ENCODE measurements around the gene ADARB1. TPM values are rescaled to one million over a fixed set of nuclear protein-coding genes. Genes with fewer than 3 reads are reported as not detected.
"Not testable (repeated sequence)": the region's sequence is repeated elsewhere in the genome, so short reads cannot be mapped to it uniquely, and the experiment has no call there.

The ADARB1 gene
- total and polyA plus RNA-seq, 2 of the 4 experiments (the other 2 are of a cell fraction) = 39.8 to 47.3 TPM

DNA sequence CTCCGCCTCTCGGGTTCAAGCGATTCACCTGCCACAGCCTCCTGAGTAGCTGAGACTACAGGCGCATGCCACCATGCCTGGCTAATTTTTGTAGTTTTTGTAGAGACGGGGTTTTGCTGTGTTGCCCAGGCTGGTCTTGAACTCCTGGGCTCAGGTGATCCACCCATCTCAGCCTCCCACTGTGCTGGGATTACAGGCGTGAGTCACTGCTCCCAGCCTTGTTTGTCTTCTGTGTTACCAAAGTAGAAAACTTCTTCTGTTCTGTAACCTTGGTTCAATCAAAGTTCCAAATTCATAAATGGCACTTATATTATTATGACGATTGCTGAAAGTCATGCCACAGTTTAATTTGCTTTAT, 64.6 kb downstream of the ADARB1 start:
- Histone ChIP-seq H3K9me1 (ENCODE audit: insufficient read depth, low read length) (peaks cover 22% of the 10 kb centered on the region), H3K4me1 (ENCODE audit: control insufficient read depth, insufficient read depth, low read length) (peaks cover 37% of the 10 kb centered on the region), H3K79me1 (ENCODE audit: low read depth in 1 of 2, low read length in 2 of 2) (peaks cover 41 to 88% of the 10 kb centered on the region in 2 experiments), H4K20me1 (ENCODE audit: insufficient read depth, low read length) (peaks cover 91% of the 10 kb centered on the region), H3K36me3 (ENCODE audit: control insufficient read depth, insufficient read depth, low read length) (peaks cover 41% of the 10 kb centered on the region)
- H2BK20ac ChIP-seq (ENCODE audit: low read depth, low read length); H3K4ac ChIP-seq (ENCODE audit: low read depth, low read length); H4K5ac ChIP-seq (ENCODE audit: low read depth, low read length); H4K8ac ChIP-seq (ENCODE audit: low read depth in 2 of 2, low read length in 2 of 2); H3K14ac ChIP-seq (replicated peaks; ENCODE audit: low read depth, low read length); in situ Hi-C loops (cut with MboI; ENCODE audit: low sequenced_read_pairs); H3K27me3 ChIP-seq (ENCODE audit: control insufficient read depth, insufficient read depth, low read length); H3K23ac ChIP-seq (ENCODE audit: low read depth, low read length); H2AFZ ChIP-seq (replicated peaks; ENCODE audit: low read length, poor library complexity); BruUV-seq (replicated peaks); H2BK15ac ChIP-seq (ENCODE audit: low read depth, low read length); H3K27ac ChIP-seq (ENCODE audit: insufficient read depth, low read length); POLR2A ChIA-PET (ENCODE audit: unreplicated experiment); H4K91ac ChIP-seq (ENCODE audit: insufficient read depth, low read depth, low read length); H3K9me3 ChIP-seq (ENCODE audit: control insufficient read depth, insufficient read depth, low read length); H2BK5ac ChIP-seq (ENCODE audit: low read depth, low read length, poor library complexity, severe bottlenecking); dilution Hi-C loops (cut with HindIII; ENCODE audit: low sequenced_read_pairs, unreplicated experiment); H3K4me3 ChIP-seq (ENCODE audit: insufficient read depth, low read depth, low read length); ATAC-seq (ENCODE audit: low read depth); H2AK5ac ChIP-seq (ENCODE audit: low read depth, low read length); DNase-seq; H3K4me2 ChIP-seq (ENCODE audit: low read depth, low read length); H3K56ac ChIP-seq (ENCODE audit: extremely low read depth, insufficient read depth, low read length); H2AK9ac ChIP-seq (replicated peaks; ENCODE audit: low read depth, low read length, poor library complexity); H2BK120ac ChIP-seq (ENCODE audit: low read depth, low read length); H3K18ac ChIP-seq (ENCODE audit: low read depth, low read length); H3K9ac ChIP-seq (ENCODE audit: low read depth, low read length): not testable (repeated sequence)
- CTCF ChIA-PET = interaction anchor here (0.7 to 3.0 kb wide), 6 partner anchors 86 to 666 kb away, joined by 3 to 21 read pairs (median 3); no protein-coding TSS in a partner anchor
- intact Hi-C loops (cut with micrococcal nuclease) = loop anchor here (5.0 to 10.0 kb wide), 4 partner anchors 177 to 334 kb away; partner anchors contain the start of genes PTTG1IP and UBE2G2
- 88% methylated on average over 6 of the region's 7 CpGs; no CpG with 5 or more reads in 1 of the 2 experiments for WGBS, 2 experiments (ENCODE audit: extremely low coverage in 2 of 2, insufficient read length in 1 of 2)

All from IMR-90 (cell line).